K562 (cell line): ENCODE measurements around the gene CKAP5. TPM values are rescaled to one million over a fixed set of nuclear protein-coding genes. Genes with fewer than 3 reads are reported as not detected.

Experiments
- CEBPB ChIP-seq: fragments of 450-650 bp; IDR thresholded peaks from 2 replicates; pipeline ENCODE4 v1.6.1; 2016; ENCODE audit warnings: missing genetic modification characterization, missing compliant biosample characterization
- CXXC5 ChIP-seq: fragments of 250-450 bp; sonication (Bioruptor Pico); IDR thresholded peaks from 2 replicates; pipeline ENCODE4 v1.8.0; 2022; ENCODE audit warnings: inconsistent platforms, mild to moderate bottlenecking, moderate library complexity
- FOXJ2 ChIP-seq: fragments of 200-800 bp; sonication (Bioruptor generic); IDR thresholded peaks from 2 replicates; pipeline ENCODE4 v1.6.1; 2016; ENCODE audit warnings: missing genetic modification characterization, missing compliant biosample characterization
- NR2C2 ChIP-seq, 2 experiments: fragments of 200-800 bp in 1 of 2; sonication (Bioruptor generic) in 1 of 2; sonication (generic) in 1 of 2; formaldehyde crosslinking in 1 of 2; IDR thresholded peaks; 2 replicates each; pipeline versions ENCODE4 v1.6.1 to v1.8.0; 2016 to 2022; ENCODE audit warnings: mild to moderate bottlenecking in 1 of 2, missing compliant biosample characterization in 1 of 2, missing genetic modification characterization in 1 of 2, missing genetic modification reagents in 1 of 2
- SPI1 ChIP-seq: IDR thresholded peaks from 2 replicates; pipeline ENCODE4 v1.6.1; 2011; ENCODE audit warnings: low read depth, low read length, control low read depth, borderline replicate concordance
- TCF7 ChIP-seq: sonication (generic); IDR thresholded peaks from 2 replicates; pipeline ENCODE4 v1.6.1; 2016; ENCODE audit warnings: antibody characterized with exemption, borderline replicate concordance
- ZNF232 ChIP-seq: sonication (generic); formaldehyde crosslinking; IDR thresholded peaks from 2 replicates; pipeline ENCODE4 v1.8.0; 2022; ENCODE audit warnings: mild to moderate bottlenecking, missing genetic modification reagents
- ZNF644 ChIP-seq: fragments of 200-800 bp; sonication (Bioruptor generic); IDR thresholded peaks from 2 replicates; pipeline ENCODE4 v1.6.1; 2016; ENCODE audit warnings: low read depth, missing genetic modification characterization, missing compliant biosample characterization
- polyA plus RNA-seq, 8 experiments: library from polyadenylated mRNA; depleted of rRNA in 4 of 8; stranded (reverse) in 5 of 8; unstranded in 3 of 8; fragments of >200 nt; fragmentation: Nextera tagmentation in 2 of 8; fragmentation: Illumina TruSeq in 1 of 8; extraction: Ambion mirVana in 2 of 8; extraction: Trizol in 1 of 8; gene quantifications; 2 replicates each; pipeline versions ENCODE4 v1.2.1 to v1.2.3, GENCODE V29; 2011 to 2014; ENCODE audit warnings: inconsistent platforms in 1 of 8, missing spikeins in 1 of 8
- total RNA-seq, 7 experiments: library from RNA; depleted of rRNA in 6 of 7; stranded (reverse); fragments of >200 nt in 6 of 7; fragmentation: Illumina TruSeq in 2 of 7; extraction: Trizol in 2 of 7; gene quantifications; 2 replicates each; pipeline versions ENCODE4 v1.2.1 to v1.2.3, GENCODE V29; 2011 to 2021; ENCODE audit warnings: low replicate concordance in 1 of 7
- TF ChIP-seq, protein P1 (sequence below), 2 experiments: IDR thresholded peaks; 2 replicates each; pipeline ENCODE4 v1.6.1; 2012; ENCODE audit warnings: improper control_type of control experiment in 2 of 2, low read depth in 2 of 2, low read length in 2 of 2, borderline replicate concordance in 1 of 2

CKAP5 gene
- total and polyA plus RNA-seq, 9 of the 15 experiments (the other 6 are each of a cell fraction or from before 2014, with no cell fraction given): 60.1 to 239 (median 139) TPM

DNA sequence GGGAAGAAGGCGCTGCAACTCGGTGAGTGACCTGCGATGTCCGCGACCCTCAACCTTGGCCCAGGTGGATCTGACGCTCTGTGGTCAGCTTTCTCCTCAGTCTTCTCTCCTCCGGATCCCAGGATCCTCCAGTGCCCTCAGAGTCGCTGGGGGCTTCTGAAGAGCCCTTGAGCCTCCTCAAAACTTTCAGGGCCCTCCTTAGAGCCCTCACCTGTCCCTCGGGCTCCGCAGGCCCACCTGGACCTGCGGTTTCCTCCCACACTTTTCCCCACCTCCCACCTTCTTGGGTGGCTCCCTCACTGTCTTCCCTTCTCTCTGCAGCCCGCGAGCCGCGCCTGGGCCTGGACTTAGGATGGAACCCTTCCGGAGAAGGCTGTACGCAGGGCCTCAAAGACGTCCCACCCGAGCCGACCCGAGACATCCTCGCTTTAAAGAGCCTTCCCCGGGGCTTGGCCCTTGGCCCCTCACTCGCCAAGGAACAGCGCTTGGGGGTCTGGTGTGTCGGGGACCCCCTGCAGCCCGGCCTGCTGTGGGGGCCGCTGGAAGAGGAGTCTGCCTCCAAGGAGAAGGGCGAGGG lies 144.9 kb downstream of the CKAP5 start (continued):
- no peak for TF ChIP-seq ZNF644 (tag)
- no peak for TF ChIP-seq CEBPB (tag)
- TF ChIP-seq FOXJ2: no peak
- TF ChIP-seq ZNF232 (CRISPR knock-in tag): no peak
- no peak for TF ChIP-seq CXXC5 (CRISPR knock-in tag)
- no peak for TF ChIP-seq SPI1
- TF ChIP-seq TCF7: no peak
- no peak for TF ChIP-seq NR2C2 (CRISPR knock-in tag; IDR thresholded peaks at IDR 0.05)
- peak; percentile 87; the same call in 1 of the 2 replicates for TF ChIP-seq NR2C2 (tag; IDR thresholded peaks at IDR 0.05)
- TF ChIP-seq, protein P1, sequence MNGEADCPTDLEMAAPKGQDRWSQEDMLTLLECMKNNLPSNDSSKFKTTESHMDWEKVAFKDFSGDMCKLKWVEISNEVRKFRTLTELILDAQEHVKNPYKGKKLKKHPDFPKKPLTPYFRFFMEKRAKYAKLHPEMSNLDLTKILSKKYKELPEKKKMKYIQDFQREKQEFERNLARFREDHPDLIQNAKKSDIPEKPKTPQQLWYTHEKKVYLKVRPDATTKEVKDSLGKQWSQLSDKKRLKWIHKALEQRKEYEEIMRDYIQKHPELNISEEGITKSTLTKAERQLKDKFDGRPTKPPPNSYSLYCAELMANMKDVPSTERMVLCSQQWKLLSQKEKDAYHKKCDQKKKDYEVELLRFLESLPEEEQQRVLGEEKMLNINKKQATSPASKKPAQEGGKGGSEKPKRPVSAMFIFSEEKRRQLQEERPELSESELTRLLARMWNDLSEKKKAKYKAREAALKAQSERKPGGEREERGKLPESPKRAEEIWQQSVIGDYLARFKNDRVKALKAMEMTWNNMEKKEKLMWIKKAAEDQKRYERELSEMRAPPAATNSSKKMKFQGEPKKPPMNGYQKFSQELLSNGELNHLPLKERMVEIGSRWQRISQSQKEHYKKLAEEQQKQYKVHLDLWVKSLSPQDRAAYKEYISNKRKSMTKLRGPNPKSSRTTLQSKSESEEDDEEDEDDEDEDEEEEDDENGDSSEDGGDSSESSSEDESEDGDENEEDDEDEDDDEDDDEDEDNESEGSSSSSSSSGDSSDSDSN (IDR thresholded peaks at IDR 0.05; ENCODE audit: borderline replicate concordance in 1 of 2, low read depth in 2 of 2, low read length in 2 of 2): no peak
